Gastrocnemius medialis (tissue), 4 donors: ENCODE measurements around the gene GARIN1A. TPM values are rescaled to one million over a fixed set of nuclear protein-coding genes. Genes with fewer than 3 reads are reported as not detected.
"Not testable (repeated sequence)": the region's sequence is repeated elsewhere in the genome, so short reads cannot be mapped to it uniquely, and the experiment has no call there.

Experiments
- ATAC-seq, 2 donors: fragments of 150-250 bp; one replicate each; pipeline ENCODE4 v1.9.1; 2016
- DNase-seq, 2 donors: peaks; one replicate each; pipeline ENCODE4 v3.0.0-alpha.2; 2019
- H3K27ac ChIP-seq, 4 donors: fragments of 200-600 bp; sonication (generic); 1 replicate in 1 of 4; 2 replicates in 3 of 4; pipeline ENCODE4 v1.5.1; 2016 to 2018; ENCODE audit warnings: mild to moderate bottlenecking in 2 of 4, moderate library complexity in 1 of 4
- H3K27me3 ChIP-seq, 3 donors: fragments of 200-600 bp; sonication (generic) in 2 of 3; 1 replicate in 1 of 3; 2 replicates in 2 of 3; pipeline versions ENCODE4 v1.5.1 to v1.6.0; 2016 to 2019; ENCODE audit warnings: mild to moderate bottlenecking in 1 of 3, moderate library complexity in 1 of 3
- H3K36me3 ChIP-seq, 2 donors: fragments of 200-600 bp; sonication (generic) in 1 of 2; one replicate each; pipeline ENCODE4 v1.5.1; 2017 to 2018
- H3K4me1 ChIP-seq, 2 donors: fragments of 200-600 bp; sonication (generic) in 1 of 2; one replicate each; pipeline ENCODE4 v1.5.1; 2016 to 2017; ENCODE audit warnings: mild to moderate bottlenecking in 2 of 2
- H3K4me3 ChIP-seq, 4 donors: fragments of 200-600 bp; sonication (generic) in 3 of 4; 1 replicate in 1 of 4; 2 replicates in 3 of 4; pipeline ENCODE4 v1.5.1; 2016 to 2019; ENCODE audit warnings: mild to moderate bottlenecking in 2 of 4
- H3K9me3 ChIP-seq, 3 donors: fragments of 200-600 bp; sonication (generic) in 2 of 3; 1 replicate in 1 of 3; 2 replicates in 2 of 3; pipeline ENCODE4 v1.5.1; 2016 to 2019
- CTCF ChIP-seq, 5 experiments: fragments of 450-650 bp in 3 of 5; fragments of 200-600 bp in 2 of 5; sonication (generic) in 2 of 5; IDR thresholded peaks in 4 of 5; conservative IDR thresholded peaks in 1 of 5; 1 replicate in 4 of 5; 2 replicates in 1 of 5; pipeline ENCODE4 v1.5.1; 2016 to 2019; ENCODE audit warnings: antibody characterized with exemption in 5 of 5, mild to moderate bottlenecking in 3 of 5, moderate library complexity in 3 of 5
- POLR2A ChIP-seq, 2 donors: fragments of 450-650 bp; IDR thresholded peaks; one replicate each; pipeline ENCODE4 v1.6.1; 2017; ENCODE audit warnings: antibody characterized with exemption in 2 of 2, mild to moderate bottlenecking in 2 of 2, moderate library complexity in 2 of 2
- in situ Hi-C, 4 donors: fragments of 200-750 bp; cut with MboI; loops; one replicate each; pipeline versions ENCODE4 v1.15.0 to v1.8.0; 2017; ENCODE audit warnings: low sequenced_read_pairs in 4 of 4
- intact Hi-C: fragments of 100-400 bp; cut with DNase I; formaldehyde crosslinking; loops from one replicate; pipeline ENCODE4 v1.15.1; 2023; ENCODE audit warnings: low total_unique reads
- total RNA-seq, 4 donors: library from RNA; depleted of rRNA; stranded (reverse); fragments of >200 nt; gene quantifications; one replicate each; pipeline versions ENCODE4 v1.1.0 to v1.2.3, GENCODE V29; 2016

The GARIN1A gene
- total RNA-seq, 4 donors from 2014 or later = 0.13 to 1.6 (median 0.76) TPM

- H3K27ac ChIP-seq, H3K36me3 ChIP-seq, H3K9me3 ChIP-seq, H3K27me3 ChIP-seq, in situ Hi-C loops, ATAC-seq, intact Hi-C loops, H3K4me3 ChIP-seq, H3K4me1 ChIP-seq: not testable (repeated sequence)
- DNase-seq = peak in 1 of 2 donors; percentile 48
These were observed 13.7 kb upstream of the GARIN1A start for GRCh38 chr7:128658428-128658827.

GRCh38 chr7:128660596-128660995 lies 11.5 kb upstream of the GARIN1A start:
- TF ChIP-seq POLR2A (IDR thresholded peaks at IDR 0.05) (no peak), CTCF (IDR thresholded peaks at IDR 0.05 in 4 of 5, conservative IDR thresholded peaks at IDR 0.05 in 1 of 5) (no peak)
- H3K9me3 ChIP-seq = no peaks in the 10 kb centered on the region
- in situ Hi-C loops (no loop called here), intact Hi-C loops (no loop called here)
- DNase-seq (no peak), ATAC-seq (no peak)
- no peaks in the 10 kb centered on the region for H3K4me1 ChIP-seq
- no peak overlapping the region for H3K4me3 ChIP-seq
- no peak overlapping the region for H3K27ac ChIP-seq
- no peaks in the 10 kb centered on the region for H3K36me3 ChIP-seq
- H3K27me3 ChIP-seq = no peaks in the 10 kb centered on the region

GRCh38 chr7:128661446-128661845 lies 10.6 kb upstream of the GARIN1A start:
- Histone ChIP-seq H3K36me3 (no peaks in the 10 kb centered on the region), H3K27ac (no peak overlapping the region), H3K27me3 (no peaks in the 10 kb centered on the region), H3K4me1 (no peaks in the 10 kb centered on the region), H3K9me3 (no peaks in the 10 kb centered on the region), H3K4me3 (no peak overlapping the region)
- TF ChIP-seq CTCF (IDR thresholded peaks at IDR 0.05 in 4 of 5, conservative IDR thresholded peaks at IDR 0.05 in 1 of 5) (no peak), POLR2A (IDR thresholded peaks at IDR 0.05) (no peak)
- intact Hi-C loops = no loop called here
- ATAC-seq = no peak
- in situ Hi-C loops = no loop called here
- no peak for DNase-seq

GRCh38 chr7:128662091-128662490 lies 10.0 kb upstream of the GARIN1A start:
- Histone ChIP-seq H3K4me3 (no peak overlapping the region), H3K9me3 (no peaks in the 10 kb centered on the region), H3K27ac (no peak overlapping the region), H3K4me1 (no peaks in the 10 kb centered on the region), H3K36me3 (no peaks in the 10 kb centered on the region), H3K27me3 (no peaks in the 10 kb centered on the region)
- DNase-seq (no peak), ATAC-seq (no peak)
- intact Hi-C loops = no loop called here
- TF ChIP-seq CTCF (IDR thresholded peaks at IDR 0.05 in 4 of 5, conservative IDR thresholded peaks at IDR 0.05 in 1 of 5) = no peak
- TF ChIP-seq POLR2A (IDR thresholded peaks at IDR 0.05) = no peak
- in situ Hi-C loops = no loop called here

GRCh38 chr7:128663223-128663622 lies 8.9 kb upstream of the GARIN1A start:
- ATAC-seq, H3K27ac ChIP-seq, in situ Hi-C loops, H3K27me3 ChIP-seq, H3K4me3 ChIP-seq, intact Hi-C loops, H3K36me3 ChIP-seq, H3K9me3 ChIP-seq, H3K4me1 ChIP-seq, DNase-seq: not testable (repeated sequence)

- in situ Hi-C loops (no loop called here), intact Hi-C loops (no loop called here)
- Histone ChIP-seq H3K9me3 (no peaks in the 10 kb centered on the region), H3K27ac (no peak overlapping the region), H3K4me1 (no peaks in the 10 kb centered on the region), H3K36me3 (no peaks in the 10 kb centered on the region), H3K27me3 (no peaks in the 10 kb centered on the region), H3K4me3 (no peak overlapping the region)
- TF ChIP-seq POLR2A (IDR thresholded peaks at IDR 0.05) (no peak), CTCF (IDR thresholded peaks at IDR 0.05 in 4 of 5, conservative IDR thresholded peaks at IDR 0.05 in 1 of 5) (no peak)
- DNase-seq (no peak), ATAC-seq (no peak)
These were observed 7.0 kb upstream of the GARIN1A start for GRCh38 chr7:128665057-128665456.
